NT2/D1 (cell line): ENCODE measurements around the gene GADD45B.

Source experiments
- DNase-seq: peaks from one replicate; pipeline ENCODE4 v3.0.0-alpha.2; 2011; ENCODE audit warnings: low read depth, low spot score
- H3K27me3 ChIP-seq: 2 replicates; pipeline ENCODE4 v1.6.0; 2011; ENCODE audit warnings: mild to moderate bottlenecking; ENCODE audit not compliant: insufficient read length, insufficient read depth
- H3K36me3 ChIP-seq: 2 replicates; pipeline ENCODE4 v1.6.1; 2011; ENCODE audit warnings: mild to moderate bottlenecking, low read length, mixed read lengths; ENCODE audit not compliant: insufficient read depth, insufficient read length
- H3K4me1 ChIP-seq: 2 replicates; pipeline ENCODE4 v1.5.1; 2011; ENCODE audit not compliant: insufficient read depth, insufficient read length
- H3K4me3 ChIP-seq: 2 replicates; pipeline ENCODE4 v1.5.1; 2011; ENCODE audit warnings: low read depth; ENCODE audit not compliant: insufficient read length
- H3K9ac ChIP-seq: 2 replicates; pipeline ENCODE4 v1.6.0; 2011; ENCODE audit warnings: low read depth; ENCODE audit not compliant: insufficient read length
- H3K9me3 ChIP-seq: 2 replicates; pipeline ENCODE4 v1.5.1; 2011; ENCODE audit warnings: mild to moderate bottlenecking, low read length; ENCODE audit not compliant: insufficient read depth
- SUZ12 ChIP-seq: IDR thresholded peaks from 2 replicates; pipeline ENCODE4 v1.6.1; 2011; ENCODE audit not compliant: insufficient read length, insufficient read depth; ENCODE audit errors: extremely low read depth
- YY1 ChIP-seq: IDR thresholded peaks from 2 replicates; pipeline ENCODE4 v1.6.1; 2011; ENCODE audit not compliant: insufficient read length, insufficient read depth
- ZNF274 ChIP-seq: IDR thresholded peaks from 2 replicates; pipeline ENCODE4 v1.6.1; 2011; ENCODE audit warnings: mild to moderate bottlenecking, low read depth, low read length

The GADD45B gene

GRCh38 chr19:2436926-2437325 is 39.0 kb upstream of the GADD45B start:
- DNase-seq = no peak
- no peak overlapping the region for H3K4me3 ChIP-seq
- TF ChIP-seq SUZ12 = no peak
- TF ChIP-seq YY1 = no peak
- TF ChIP-seq ZNF274 = no peak
- H3K4me1 ChIP-seq = peaks cover 2% of the 10 kb centered on the region
- peaks cover 79% of the 10 kb centered on the region for H3K36me3 ChIP-seq
- H3K9ac ChIP-seq = no peak overlapping the region
- H3K9me3 ChIP-seq = no peaks in the 10 kb centered on the region
- H3K27me3 ChIP-seq = no peaks in the 10 kb centered on the region

- H3K36me3 ChIP-seq = peaks cover 82% of the 10 kb centered on the region
Measured at GRCh38 chr19:2438178-2438577, 37.7 kb upstream of the GADD45B start.

GRCh38 chr19:2440515-2440914 is 35.4 kb upstream of the GADD45B start:
- peaks cover 4% of the 10 kb centered on the region for H3K4me1 ChIP-seq
- no peak for TF ChIP-seq YY1
- no peak for TF ChIP-seq SUZ12
- no peak for TF ChIP-seq ZNF274
- H3K27me3 ChIP-seq = no peaks in the 10 kb centered on the region
- H3K9ac ChIP-seq = no peak overlapping the region
- no peaks in the 10 kb centered on the region for H3K9me3 ChIP-seq
- peaks cover 83% of the 10 kb centered on the region for H3K36me3 ChIP-seq
- no peak overlapping the region for H3K4me3 ChIP-seq
- no peak for DNase-seq

More at GRCh38 chr19:2438178-2438577, 37.7 kb upstream of the GADD45B start:
- Histone ChIP-seq H3K4me3 (no peak overlapping the region), H3K9ac (no peak overlapping the region), H3K9me3 (no peaks in the 10 kb centered on the region), H3K27me3 (no peaks in the 10 kb centered on the region), H3K4me1 (peaks cover 4% of the 10 kb centered on the region)
- DNase-seq = no peak
- no peak for TF ChIP-seq SUZ12
- TF ChIP-seq ZNF274 = no peak
- no peak for TF ChIP-seq YY1

GRCh38 chr19:2441096-2441752 is 34.7 kb upstream of the GADD45B start:
- TF ChIP-seq ZNF274 (no peak), YY1 (no peak), SUZ12 (no peak)
- Histone ChIP-seq H3K9me3 (no peaks in the 10 kb centered on the region), H3K36me3 (peaks cover 79% of the 10 kb centered on the region), H3K4me1 (peaks cover 4% of the 10 kb centered on the region), H3K9ac (no peak overlapping the region), H3K27me3 (no peaks in the 10 kb centered on the region), H3K4me3 (no peak overlapping the region)
- DNase-seq = no peak

GRCh38 chr19:2443116-2443784 is 32.7 kb upstream of the GADD45B start:
- TF ChIP-seq YY1 (no peak), SUZ12 (no peak), ZNF274 (no peak)
- Histone ChIP-seq H3K4me3 (no peak overlapping the region), H3K36me3 (peaks cover 77% of the 10 kb centered on the region), H3K4me1 (peaks cover 11% of the 10 kb centered on the region), H3K9me3 (no peaks in the 10 kb centered on the region), H3K27me3 (no peaks in the 10 kb centered on the region), H3K9ac (no peak overlapping the region)
- no peak for DNase-seq

- H3K9ac ChIP-seq = no peak overlapping the region
- no peaks in the 10 kb centered on the region for H3K27me3 ChIP-seq
- no peak for TF ChIP-seq ZNF274
- TF ChIP-seq YY1 = no peak
- no peak for TF ChIP-seq SUZ12
- peaks cover 13% of the 10 kb centered on the region for H3K4me1 ChIP-seq
- H3K9me3 ChIP-seq = no peaks in the 10 kb centered on the region
- H3K36me3 ChIP-seq = peaks cover 77% of the 10 kb centered on the region
- no peak for DNase-seq
- no peak overlapping the region for H3K4me3 ChIP-seq
Measured at GRCh38 chr19:2443785-2444182, 32.1 kb upstream of the GADD45B start.

- Histone ChIP-seq H3K27me3 (no peaks in the 10 kb centered on the region), H3K9me3 (no peaks in the 10 kb centered on the region), H3K4me1 (peaks cover 11% of the 10 kb centered on the region), H3K4me3 (no peak overlapping the region), H3K9ac (no peak overlapping the region), H3K36me3 (peaks cover 78% of the 10 kb centered on the region)
- DNase-seq = no peak
- TF ChIP-seq YY1 = no peak
- no peak for TF ChIP-seq ZNF274
- no peak for TF ChIP-seq SUZ12
Measured at GRCh38 chr19:2444251-2445002, 31.5 kb upstream of the GADD45B start.
